H4 (cell line): Measurements from ENCODE around the gene CD33. TPM values are rescaled to one million over a fixed set of nuclear protein-coding genes. Genes with fewer than 3 reads are reported as not detected.

ENCODE experiments used
- DNase-seq: peaks from one replicate; pipeline ENCODE4 v3.0.0-alpha.2; 2015; ENCODE audit warnings: low spot score
- total RNA-seq: library from RNA; depleted of rRNA; stranded (reverse); fragments of >200 nt; shearing (Covaris generic); gene quantifications from 2 replicates; pipeline ENCODE4 v1.2.3, GENCODE V29; 2014

The CD33 gene
- total RNA-seq, 1 experiment from 2014 or later: 13.9 TPM

DNA sequence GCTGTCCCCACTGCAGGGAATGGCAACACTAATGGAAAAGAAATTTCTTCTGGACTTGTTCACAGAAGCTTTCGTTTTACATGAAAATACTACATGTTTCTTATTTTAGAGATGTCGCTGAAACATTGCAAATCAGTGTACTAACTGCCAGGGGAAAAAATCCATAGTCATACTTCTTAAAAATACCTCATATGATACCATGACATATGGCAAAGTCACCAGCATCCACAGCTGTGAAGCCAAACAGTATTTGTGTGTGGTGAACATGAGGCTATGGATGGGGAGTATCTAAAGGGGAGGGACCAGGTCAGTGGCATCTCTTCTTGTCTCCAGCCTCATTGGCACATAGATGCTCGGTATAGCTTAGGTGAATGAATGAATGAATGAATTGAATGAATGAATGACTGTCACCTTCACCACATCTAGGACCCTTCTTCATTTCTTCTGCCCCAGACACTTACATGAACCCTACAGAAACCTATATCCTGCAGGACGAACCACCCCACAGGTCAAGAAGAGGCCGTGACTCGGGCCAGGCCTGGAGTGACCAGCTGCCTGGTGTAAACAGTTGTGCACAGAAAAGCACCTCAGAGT, 14.6 kb upstream of the CD33 start:
- DNase-seq: no peak

GRCh38 chr19:51210874-51211361, 14.0 kb upstream of the CD33 start:
- DNase-seq: peak; percentile 38

GRCh38 chr19:51211833-51212232, 13.0 kb upstream of the CD33 start:
- DNase-seq: no peak

GRCh38 chr19:51219307-51219706, 5.6 kb upstream of the CD33 start:
- no peak for DNase-seq

GRCh38 chr19:51219971-51220370, 4.9 kb upstream of the CD33 start:
- no peak for DNase-seq

DNA sequence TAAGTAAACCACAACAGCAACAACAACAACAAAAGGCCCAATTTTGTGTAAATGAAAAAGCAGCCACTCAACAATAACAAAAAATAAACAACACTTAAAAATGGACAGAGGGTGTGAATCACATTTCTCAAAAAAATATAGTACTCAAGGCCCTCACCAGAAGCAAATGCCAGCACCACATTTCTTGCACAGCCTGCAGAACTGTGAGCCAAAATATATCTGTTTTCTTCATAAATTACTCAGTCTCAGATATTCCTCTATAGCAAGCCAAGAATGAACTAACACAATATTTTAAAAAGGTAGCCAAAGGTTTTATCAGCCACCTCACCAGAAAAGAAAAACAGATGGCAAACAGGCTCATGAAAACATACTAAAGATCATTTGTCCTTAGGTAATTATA, 3.9 kb upstream of the CD33 start:
- no peak for DNase-seq

DNA sequence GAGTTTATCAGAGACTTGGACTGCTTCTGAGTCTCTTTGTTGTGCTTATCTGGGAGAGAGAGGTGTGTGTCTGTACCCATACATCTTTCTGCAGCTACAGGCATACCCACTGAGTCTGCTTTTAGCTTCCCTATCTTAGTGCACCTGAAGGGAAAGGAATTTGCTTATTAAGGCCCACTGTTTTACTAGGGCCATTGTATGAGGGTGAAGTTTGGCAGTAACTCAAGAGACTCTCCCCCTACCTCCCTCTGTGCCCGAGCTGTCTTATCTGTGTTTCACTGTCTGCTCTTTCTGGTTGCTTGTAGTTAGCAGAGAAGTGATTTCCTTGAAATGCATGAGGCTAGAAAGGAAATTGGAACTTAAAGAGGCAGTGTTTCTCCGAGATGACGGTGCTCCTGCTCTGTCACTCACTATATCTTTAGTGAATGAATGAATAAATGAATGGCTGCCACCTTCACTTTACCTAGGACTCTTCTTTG, 678 bp upstream of the CD33 start:
- DNase-seq: no peak

GRCh38 chr19:51226067-51226466, 1.2 kb downstream of the CD33 start:
- DNase-seq: no peak

- DNase-seq: no peak
Observed at GRCh38 chr19:51227326-51227725, 2.4 kb downstream of the CD33 start.

DNA sequence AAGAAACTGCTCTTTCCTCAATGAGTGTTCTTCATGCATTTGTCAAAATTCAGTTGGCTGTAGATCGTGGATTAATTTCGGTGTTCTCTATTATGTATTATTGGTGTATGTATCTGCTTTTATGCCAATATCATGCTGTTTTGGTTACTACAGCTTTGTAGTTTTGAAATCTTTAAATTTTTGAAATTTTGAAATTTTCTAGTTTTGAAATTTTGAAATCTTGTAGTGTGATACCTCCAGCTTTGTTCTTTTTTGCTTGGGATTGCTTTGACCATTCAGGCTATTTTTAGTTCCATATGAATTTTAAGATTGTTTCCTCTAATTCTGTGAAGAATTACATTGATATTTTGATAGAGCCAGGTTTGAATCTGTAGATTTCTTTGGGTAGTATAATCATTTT, 3.1 kb downstream of the CD33 start:
- DNase-seq: no peak

DNA sequence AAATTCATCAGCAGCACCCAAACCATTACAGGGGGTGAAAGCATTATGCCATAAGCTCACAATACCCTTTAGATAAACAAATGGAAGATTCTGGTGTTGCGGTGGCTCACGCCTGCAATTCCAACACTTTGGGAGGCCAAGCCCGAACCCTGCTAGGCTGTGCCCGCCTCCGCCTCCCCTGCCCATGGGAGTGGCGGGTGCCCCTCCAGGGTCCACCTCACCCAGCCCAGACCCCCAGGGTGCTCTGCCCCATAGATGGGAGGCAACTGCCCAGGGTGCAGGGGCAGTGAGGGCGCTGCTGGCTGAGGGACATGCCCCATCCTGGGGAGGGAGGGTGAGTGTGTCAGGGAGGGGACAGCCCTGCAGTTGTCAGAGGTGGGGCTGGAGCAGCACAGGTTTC, 16.0 kb downstream of the CD33 start:
- DNase-seq: no peak

GRCh38 chr19:51242881-51243630, 18.2 kb downstream of the CD33 start:
- DNase-seq: no peak

- peak; percentile 89 for DNase-seq
Observed at GRCh38 chr19:51246164-51246552, 21.3 kb downstream of the CD33 start.

DNA sequence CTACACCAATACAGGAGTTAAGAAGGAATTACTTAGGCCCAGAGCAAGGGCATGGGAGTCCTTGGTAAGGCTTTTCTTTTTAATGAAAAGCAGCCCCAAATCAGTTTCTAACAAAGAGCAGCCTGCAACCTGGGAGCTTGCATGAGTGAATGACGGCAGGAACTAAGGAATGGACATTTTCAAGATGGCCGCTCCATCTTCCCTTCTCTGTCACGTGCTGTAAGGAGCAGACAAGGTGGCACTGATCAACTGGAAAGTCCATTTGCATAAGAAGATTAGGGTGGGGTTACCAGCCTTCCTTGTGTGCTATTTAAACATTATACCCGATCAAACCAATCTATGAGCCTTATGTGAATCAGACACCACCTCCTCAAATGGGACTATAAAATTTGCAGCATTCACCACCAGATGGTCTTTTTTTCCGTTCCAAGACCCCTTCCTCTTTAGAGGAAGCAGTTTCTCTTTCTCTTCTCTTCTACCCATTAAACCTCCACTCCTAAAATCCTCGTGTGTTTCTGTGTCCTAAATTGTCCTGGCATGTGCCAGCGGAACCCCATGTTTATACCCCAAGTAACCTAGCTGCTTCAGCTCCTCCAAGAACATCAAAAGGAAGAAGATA, 23.2 kb downstream of the CD33 start:
- no peak for DNase-seq

DNA sequence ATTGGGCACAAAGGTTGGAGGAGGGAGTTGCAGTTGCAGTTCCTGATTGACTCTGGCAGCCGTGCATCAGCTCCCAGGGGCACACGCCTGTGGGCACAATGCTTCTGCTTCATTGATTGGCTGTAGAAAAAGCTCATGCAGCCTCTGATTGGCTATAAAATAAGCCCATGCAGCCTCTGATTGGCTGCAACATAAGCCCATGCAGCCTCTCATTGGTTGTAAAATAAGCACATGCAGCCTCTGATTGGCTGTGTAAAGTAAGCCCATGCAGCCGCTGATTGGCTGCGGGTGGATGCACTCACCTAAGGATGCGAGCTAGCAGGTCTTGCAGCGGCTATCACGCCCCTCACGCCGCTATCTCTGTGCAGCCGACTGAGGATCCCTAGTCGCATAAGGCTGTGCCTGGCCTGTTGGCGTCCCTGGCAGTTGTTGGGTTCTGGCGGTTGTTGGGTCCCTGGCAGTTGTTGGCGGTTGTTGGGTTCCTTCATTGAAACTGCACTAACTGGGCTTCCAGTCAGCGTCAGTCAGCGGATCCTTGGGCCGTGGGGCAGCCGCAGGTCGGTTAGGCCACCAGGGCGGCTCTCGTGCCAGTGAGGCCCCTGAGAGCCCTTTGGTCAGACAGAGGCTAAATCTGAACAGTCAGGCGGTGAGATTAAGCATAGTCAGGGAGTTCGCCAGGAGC, 26.0 kb downstream of the CD33 start, which contains the start of gene SIGLECL1:
TSS of gene SIGLECL1 (plus strand) at position 295 of the 682 bp plus-strand sequence. CDS start 12,993 bp downstream, outside the sequence.
- peak; percentile 33 for DNase-seq

DNA sequence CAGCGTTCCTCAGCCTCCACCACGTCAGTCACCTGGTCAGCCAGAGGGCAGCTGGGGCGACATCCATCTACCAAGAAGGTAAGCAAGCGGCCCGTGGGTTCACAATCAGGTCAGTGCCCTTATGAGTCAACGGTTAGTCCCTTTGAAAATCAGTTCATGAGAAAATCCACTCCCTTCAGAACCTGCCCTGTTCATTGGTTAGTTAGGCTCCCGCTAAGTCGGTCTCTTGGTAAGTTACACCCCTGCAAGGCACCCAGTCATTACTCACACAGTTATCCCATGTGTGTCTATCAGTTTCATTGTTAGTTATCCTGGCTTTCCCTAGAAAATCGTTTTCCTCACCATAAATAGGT, 26.6 kb downstream of the CD33 start:
- DNase-seq: no peak

DNA sequence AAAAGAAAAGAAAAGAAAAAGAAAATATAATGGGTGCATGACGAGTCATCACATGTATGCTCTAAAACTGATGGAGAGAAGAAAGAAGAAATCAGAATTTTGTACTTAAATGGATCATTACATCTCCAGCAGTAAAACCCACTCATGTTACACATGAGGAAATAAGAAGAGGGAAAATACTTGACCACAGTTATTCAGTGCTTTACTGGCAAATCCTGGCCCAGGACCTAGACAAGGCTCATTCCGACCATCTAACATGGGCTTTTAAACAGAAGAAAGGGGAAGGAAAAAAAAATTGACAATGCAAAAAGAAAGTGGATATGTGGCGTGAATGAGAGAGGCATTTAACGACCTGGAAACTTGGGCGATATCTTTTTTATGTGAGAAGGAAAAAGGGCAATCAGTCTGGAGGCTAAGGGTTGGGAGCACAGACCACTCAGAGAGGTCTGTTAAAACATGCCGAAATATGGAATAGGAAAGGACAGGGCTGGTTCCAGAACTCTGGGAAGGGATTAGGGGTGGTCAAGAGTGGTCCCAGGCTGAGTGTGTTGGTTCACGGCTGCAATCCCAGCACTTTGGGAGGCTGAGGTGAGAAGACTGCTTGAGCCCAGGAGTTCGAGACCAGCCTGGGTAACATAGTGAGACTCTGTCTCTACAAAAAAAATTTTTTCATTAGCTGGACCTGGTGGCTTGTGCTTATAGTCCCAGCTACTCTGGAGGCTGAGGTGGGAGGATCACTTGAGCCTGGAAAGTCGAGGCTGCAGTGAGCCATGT, 27.6 kb downstream of the CD33 start:
- DNase-seq: no peak

DNA sequence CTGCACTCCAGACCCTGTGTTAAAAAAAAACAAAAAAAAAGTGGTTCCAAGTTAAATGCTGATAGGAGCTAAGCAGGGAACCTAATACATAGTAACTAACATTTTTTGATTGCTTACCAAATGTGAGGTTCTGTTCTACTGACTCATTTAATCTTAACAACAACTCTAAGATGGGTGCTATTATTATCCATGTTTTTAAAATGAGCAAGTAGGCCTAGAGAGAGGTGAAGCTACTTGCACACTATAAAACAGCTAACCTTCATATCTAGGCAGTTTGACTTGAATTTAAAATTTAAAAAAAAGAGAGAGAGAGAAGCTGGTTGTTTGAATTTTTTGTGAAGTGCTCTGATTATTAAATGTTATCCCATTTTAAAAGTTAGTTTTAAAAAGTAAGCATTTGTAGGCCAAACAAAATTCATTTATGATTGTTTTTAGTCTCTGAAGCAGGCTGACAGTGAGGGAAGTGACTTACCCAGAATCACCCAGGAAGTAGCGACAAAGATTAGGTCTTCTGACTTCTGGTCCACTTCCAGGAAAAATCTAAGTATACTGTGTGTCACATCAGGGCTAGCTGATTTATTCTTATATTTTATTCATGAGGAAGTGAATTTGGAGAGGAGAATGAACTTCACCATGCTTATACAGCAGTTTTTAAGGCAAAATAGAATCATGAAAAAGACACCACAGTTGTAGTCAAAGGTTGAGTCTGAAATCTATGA, 28.4 kb downstream of the CD33 start:
- DNase-seq: no peak

DNA sequence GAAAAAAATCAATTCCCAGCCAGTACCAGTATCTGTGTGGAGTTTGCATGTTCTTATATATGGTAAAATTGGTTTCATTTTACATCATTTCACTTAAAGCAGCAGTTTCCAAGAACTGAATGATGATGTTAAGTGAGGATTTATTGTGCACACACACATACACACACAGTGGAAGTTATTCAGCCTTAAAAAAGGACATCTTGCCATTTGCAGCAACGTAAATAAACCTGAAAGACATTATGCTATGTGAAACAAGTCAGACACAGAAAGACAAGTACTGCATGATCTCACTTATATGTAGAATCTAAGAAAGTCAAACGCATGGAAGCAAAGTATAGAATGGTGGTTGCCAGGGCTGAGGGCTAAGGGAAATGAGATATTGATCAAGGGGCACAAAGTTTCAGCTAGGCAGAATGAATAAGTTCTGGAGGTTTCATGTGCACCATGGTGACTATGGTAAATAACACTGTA, 31.3 kb downstream of the CD33 start:
- no peak for DNase-seq

DNA sequence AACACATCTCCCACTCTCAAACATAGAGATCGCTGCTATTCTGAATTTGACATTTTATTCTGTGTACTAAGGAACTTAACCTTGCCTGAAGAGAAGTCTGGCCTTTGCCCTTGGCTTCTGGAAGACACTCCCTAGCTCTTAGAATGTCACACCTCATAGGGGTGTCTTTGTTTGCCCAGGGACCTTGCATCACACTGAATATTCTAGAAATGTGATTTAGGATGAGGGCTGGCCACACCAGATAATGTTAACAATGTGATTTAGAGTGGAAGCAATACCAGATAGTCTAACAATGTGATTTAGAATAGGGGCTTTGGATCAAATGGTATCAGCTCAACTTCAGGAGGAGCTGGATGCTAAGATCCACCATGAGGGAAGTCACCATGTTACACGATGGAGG, 32.6 kb downstream of the CD33 start:
- DNase-seq: no peak
